Endothelial cell of umbilical vein (primary cell): ENCODE measurements around the gene DRC7. TPM values are rescaled to one million over a fixed set of nuclear protein-coding genes. Genes with fewer than 3 reads are reported as not detected.

Experiments
- BruUV-seq: library from RNA; stranded (reverse); fragments of 400-500 nt; replicated peaks from 2 replicates; lab custom pipeline; 2021; lab: Mats Ljungman, UMichigan
- CTCF ChIA-PET: fragments of 300-600, 350-600 bp; sonication (Branson Sonifier 250); formaldehyde crosslinking; loops from one replicate; lab custom pipeline; 2021; ENCODE audit warnings: antibody characterized with exemption, inconsistent platforms; lab: Charles Lee
- POLR2A ChIA-PET: fragments of 300-600, 350-600 bp; sonication (Branson Sonifier 250); formaldehyde crosslinking; loops from one replicate; lab custom pipeline; 2021; ENCODE audit warnings: antibody characterized with exemption, inconsistent platforms; lab: Charles Lee
- DNase-seq: peaks from one replicate; pipeline ENCODE4 v3.0.0-alpha.2; 2011; ENCODE audit warnings: low read depth, low spot score
- FAIRE-seq: peaks from 2 replicates; lab custom pipeline; 2011; peaks lifted over from hg19 to GRCh38; lab: Jason Lieb, UNC
- H2AFZ ChIP-seq: 2 replicates; pipeline ENCODE4 v1.6.0; 2012; ENCODE audit warnings: low read depth, low read length, control low read depth, inconsistent platforms
- H3K27ac ChIP-seq: 2 replicates; pipeline ENCODE4 v1.5.1; 2011; ENCODE audit warnings: low read depth, mild to moderate bottlenecking, control low read depth, low read length, moderate library complexity; ENCODE audit not compliant: insufficient read depth
- H3K27me3 ChIP-seq, 2 experiments: 2 replicates each; pipeline versions ENCODE4 v1.6.0 to v1.6.1; 2011; ENCODE audit warnings: low read length in 2 of 2, mixed read lengths in 1 of 2; ENCODE audit not compliant: control insufficient read depth in 2 of 2, insufficient read depth in 2 of 2
- H3K36me3 ChIP-seq, 2 experiments: 2 replicates in 1 of 2; 3 replicates in 1 of 2; pipeline ENCODE4 v1.5.1; 2011; ENCODE audit warnings: low read length in 2 of 2, mild to moderate bottlenecking in 1 of 2, moderate library complexity in 1 of 2; ENCODE audit not compliant: control insufficient read depth in 2 of 2, insufficient read depth in 2 of 2; ENCODE audit errors: extremely low read depth in 1 of 2
- H3K4me1 ChIP-seq: 3 replicates; pipeline ENCODE4 v1.5.1; 2011; ENCODE audit warnings: mild to moderate bottlenecking, low read length; ENCODE audit not compliant: control insufficient read depth, insufficient read depth; ENCODE audit errors: extremely low read depth
- H3K4me2 ChIP-seq: 2 replicates; pipeline ENCODE4 v1.6.1; 2011; ENCODE audit warnings: low read length, control low read depth, mixed read lengths; ENCODE audit not compliant: insufficient read depth
- H3K4me3 ChIP-seq, 3 experiments: fragments of 200-600 bp in 1 of 3; sonication (generic), shearing (Covaris generic) in 1 of 3; replicated peaks in 1 of 3; 2 replicates each; pipeline ENCODE4 v1.5.1; 2011 to 2016; ENCODE audit warnings: control low read depth in 3 of 3, low read length in 3 of 3, mild to moderate bottlenecking in 2 of 3, inconsistent platforms in 1 of 3, low read depth in 1 of 3, moderate library complexity in 1 of 3; ENCODE audit not compliant: insufficient read depth in 1 of 3
- H3K79me2 ChIP-seq: 2 replicates; pipeline ENCODE4 v1.6.0; 2012; ENCODE audit warnings: low read length, inconsistent platforms; ENCODE audit not compliant: control insufficient read depth, insufficient read depth
- H3K9ac ChIP-seq: replicated peaks from 2 replicates; pipeline ENCODE3; 2011; ENCODE audit warnings: low read length, control low read depth; ENCODE audit not compliant: insufficient read depth; ENCODE audit errors: extremely low read depth
- H3K9me1 ChIP-seq: replicated peaks from 3 replicates; pipeline ENCODE4 v1.6.0; 2011; ENCODE audit warnings: mild to moderate bottlenecking, low read length; ENCODE audit not compliant: control insufficient read depth, insufficient read depth; ENCODE audit errors: extremely low read depth
- H3K9me3 ChIP-seq: replicated peaks from 2 replicates; pipeline ENCODE4 v1.5.1; 2012; ENCODE audit warnings: low read length, inconsistent platforms; ENCODE audit not compliant: control insufficient read depth, insufficient read depth
- H4K20me1 ChIP-seq: replicated peaks from 2 replicates; pipeline ENCODE3; 2011; ENCODE audit warnings: mild to moderate bottlenecking, low read length; ENCODE audit not compliant: control insufficient read depth, insufficient read depth; ENCODE audit errors: extremely low read depth
- CTCF ChIP-seq, 2 donors: IDR thresholded peaks; 1 replicate in 1 of 2; 2 replicates in 1 of 2; pipeline ENCODE4 v1.5.1; 2011; ENCODE audit warnings: low read length in 2 of 2, mild to moderate bottlenecking in 2 of 2, moderate library complexity in 2 of 2, control low read depth in 1 of 2, inconsistent platforms in 1 of 2, low read depth in 1 of 2; ENCODE audit not compliant: insufficient read depth in 1 of 2; ENCODE audit errors: extremely low read depth in 1 of 2
- EZH2 ChIP-seq: IDR thresholded peaks from 2 replicates; pipeline ENCODE4 v1.6.1; 2012; ENCODE audit warnings: borderline replicate concordance, low read depth, mild to moderate bottlenecking, moderate library complexity, low read length, inconsistent platforms; ENCODE audit not compliant: severe bottlenecking
- FOS ChIP-seq: IDR thresholded peaks from 2 replicates; pipeline ENCODE4 v1.6.1; 2011; ENCODE audit warnings: mild to moderate bottlenecking, low read length, moderate library complexity, borderline replicate concordance; ENCODE audit not compliant: insufficient read depth
- GATA2 ChIP-seq: IDR thresholded peaks from 2 replicates; pipeline ENCODE4 v1.7.0; 2011; ENCODE audit warnings: low read depth, mild to moderate bottlenecking, moderate library complexity, mixed read lengths, low read length; ENCODE audit not compliant: insufficient read length, insufficient read depth
- JUN ChIP-seq: IDR thresholded peaks from 2 replicates; pipeline ENCODE4 v1.6.1; 2011; ENCODE audit warnings: borderline replicate concordance, low read depth; ENCODE audit not compliant: insufficient read length, insufficient read depth
- MAX ChIP-seq: IDR thresholded peaks from 2 replicates; pipeline ENCODE4 v1.6.1; 2011; ENCODE audit not compliant: insufficient read depth, insufficient read length
- MYC ChIP-seq: IDR thresholded peaks from one replicate; pipeline ENCODE4 v1.6.1; 2011; ENCODE audit warnings: mild to moderate bottlenecking, low read depth, low read length
- POLR2A ChIP-seq: IDR thresholded peaks from 2 replicates; pipeline ENCODE4 v1.6.1; 2012; ENCODE audit warnings: low read depth, mild to moderate bottlenecking, control low read depth, low read length
- POLR2AphosphoS5 ChIP-seq: IDR thresholded peaks from 2 replicates; pipeline ENCODE4 v1.6.1; 2012; ENCODE audit warnings: low read depth, mild to moderate bottlenecking, control low read depth, low read length, moderate library complexity; ENCODE audit not compliant: insufficient read depth
- dilution Hi-C: fragments of 300-500 bp; cut with MboI; formaldehyde crosslinking; loops from one replicate; pipeline ENCODE4 v1.15.0; 2019; ENCODE audit warnings: low sequenced_read_pairs; ENCODE audit not compliant: extremely low pct_ligation_motif_present
- intact Hi-C: fragments of 100-400 bp; cut with micrococcal nuclease; formaldehyde crosslinking; loops from one replicate; pipeline ENCODE4 v1.10.0; 2022
- polyA plus RNA-seq, 4 experiments: library from polyadenylated mRNA; depleted of rRNA in 3 of 4; stranded (reverse) in 3 of 4; unstranded in 1 of 4; fragments of >200 nt; gene quantifications; 2 replicates each; pipeline versions ENCODE4 v1.2.1 to v1.2.3, GENCODE V29; 2011 to 2012; ENCODE audit warnings: missing spikeins in 1 of 4
- total RNA-seq: library from RNA; stranded (reverse); gene quantifications from 2 replicates; pipeline ENCODE4 v1.2.3, GENCODE V29; 2021

Gene DRC7
- total and polyA plus RNA-seq, 2 donors (not counting 3 experiments of a cell fraction or from before 2014, with no cell fraction given), result 0.13 to 0.77 TPM

- FAIRE-seq (peak; percentile 44), DNase-seq (no peak)
- H4K20me1 ChIP-seq, result no peaks in the 10 kb centered on the region
- H3K4me2 ChIP-seq, result no peak overlapping the region
- H3K27ac ChIP-seq, result peak overlapping the region; percentile 90
- TF ChIP-seq GATA2, result no peak
- TF ChIP-seq EZH2, result no peak
- TF ChIP-seq CTCF (IDR thresholded peaks at IDR 0.05; ENCODE audit: extremely low read depth in 1 of 2, insufficient read depth in 1 of 2, low read depth in 1 of 2, low read length in 2 of 2), result no peak
- no peak for TF ChIP-seq MAX
- TF ChIP-seq MYC, result no peak
- TF ChIP-seq FOS, result no peak
- TF ChIP-seq JUN, result no peak
- TF ChIP-seq POLR2A, result no peak
- TF ChIP-seq POLR2AphosphoS5, result no peak
- H3K9me3 ChIP-seq, result no peaks in the 10 kb centered on the region
- ChIA-PET CTCF (interaction anchor here (1.2 to 5.7 kb wide), 7 partner anchors 8 to 69 kb away, joined by 3 to 117 read pairs (median 62); partner anchors contain the start of gene ADGRG1), POLR2A (no interaction called here)
- H3K4me3 ChIP-seq, result no peak overlapping the region
- peaks cover 14% of the 10 kb centered on the region for H3K79me2 ChIP-seq
- H2AFZ ChIP-seq, result no peak overlapping the region
- dilution Hi-C loops (no loop called here), intact Hi-C loops (loop anchor here (5.0 to 10.0 kb wide), 2 partner anchors 170 to 357 kb away; partner anchors contain the start of genes USB1 and ZNF319)
- BruUV-seq, result no TSS peak
- H3K9ac ChIP-seq, result no peak overlapping the region
- no peaks in the 10 kb centered on the region for H3K36me3 ChIP-seq
- H3K4me1 ChIP-seq, result peaks cover 40% of the 10 kb centered on the region
- no peaks in the 10 kb centered on the region for H3K9me1 ChIP-seq
- no peaks in the 10 kb centered on the region for H3K27me3 ChIP-seq
Measured at GRCh38 chr16:57645169-57645568, 49.4 kb upstream of the DRC7 start.
